Epithelial cell of esophagus (primary cell): ENCODE data around the gene UNC13A.

Experiments
- DNase-seq: peaks from one replicate; pipeline ENCODE4 v3.0.0; 2010; ENCODE audit warnings: low read depth
- H3K4me3 ChIP-seq: 2 replicates; pipeline ENCODE4 v1.5.1; 2011; ENCODE audit warnings: mild to moderate bottlenecking, low read length, control low read depth
- CTCF ChIP-seq: IDR thresholded peaks from 2 replicates; pipeline ENCODE4 v1.5.1; 2011; ENCODE audit warnings: low read depth, mild to moderate bottlenecking, low read length, control low read depth, inconsistent platforms; ENCODE audit not compliant: insufficient read depth; ENCODE audit errors: missing control alignments

The UNC13A gene

GRCh38 chr19:17676295-17676694 is 11.9 kb downstream of the UNC13A start:
- no peak overlapping the region for H3K4me3 ChIP-seq
- no peak for DNase-seq
- TF ChIP-seq CTCF = no peak

- DNase-seq = no peak
- no peak for TF ChIP-seq CTCF
- H3K4me3 ChIP-seq = no peak overlapping the region
Observed at GRCh38 chr19:17673937-17674799, 14.0 kb downstream of the UNC13A start.

- H3K4me3 ChIP-seq = no peak overlapping the region
- TF ChIP-seq CTCF = no peak
- DNase-seq = peak; percentile 54
Observed at GRCh38 chr19:17671906-17672305, 16.2 kb downstream of the UNC13A start.

DNA sequence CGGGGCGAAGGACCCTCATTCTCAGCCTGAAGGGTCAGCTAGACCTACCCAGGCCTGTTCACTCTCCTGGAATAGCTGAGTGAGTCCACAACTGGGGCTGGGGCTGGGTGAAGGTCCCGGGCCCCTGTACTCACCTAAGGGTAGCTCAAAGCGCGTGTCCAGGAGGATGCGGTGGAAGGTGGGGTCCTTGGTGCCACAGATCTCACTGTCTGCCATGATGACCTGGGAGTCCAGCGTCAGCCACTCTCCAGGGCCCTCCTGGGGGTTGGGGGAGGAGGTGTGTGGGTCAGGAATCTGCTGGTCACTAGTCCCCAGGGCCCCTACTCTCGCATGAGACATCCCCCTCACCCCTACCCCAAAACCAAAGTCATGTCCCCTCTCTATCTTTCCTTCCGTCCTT is 18.7 kb downstream of the UNC13A start:
- no peak overlapping the region for H3K4me3 ChIP-seq
- DNase-seq = no peak
- no peak for TF ChIP-seq CTCF

GRCh38 chr19:17665058-17665457 is 23.1 kb downstream of the UNC13A start:
- TF ChIP-seq CTCF = no peak
- no peak overlapping the region for H3K4me3 ChIP-seq
- no peak for DNase-seq

DNA sequence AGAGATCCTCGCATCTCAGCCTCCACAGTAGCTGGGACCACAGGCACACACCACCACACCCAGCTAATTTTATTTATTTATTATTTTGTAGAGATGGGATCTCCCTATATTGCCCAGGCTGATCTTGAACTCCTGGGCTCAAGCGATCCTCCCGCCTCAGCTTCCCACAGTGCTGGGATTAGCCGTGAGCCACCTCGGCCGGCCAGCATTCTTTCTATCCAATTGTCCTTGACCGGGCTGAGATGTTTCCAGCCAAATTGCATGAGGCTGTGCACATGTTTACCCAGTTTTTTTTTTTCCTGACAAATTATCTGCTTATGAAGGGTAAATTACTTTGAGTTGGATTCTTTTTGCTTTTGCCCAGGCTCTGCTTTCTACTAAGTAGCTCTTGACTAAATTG is 28.2 kb downstream of the UNC13A start:
- no peak for DNase-seq
- H3K4me3 ChIP-seq = no peak overlapping the region
- TF ChIP-seq CTCF = no peak

- H3K4me3 ChIP-seq = no peak overlapping the region
- DNase-seq = no peak
- TF ChIP-seq CTCF = no peak
Observed at GRCh38 chr19:17658666-17659065, 29.5 kb downstream of the UNC13A start.
